Naive thymus-derived CD4-positive, alpha-beta T cell (primary cell): ENCODE measurements around the gene PEX14. TPM values are rescaled to one million over a fixed set of nuclear protein-coding genes. Genes with fewer than 3 reads are reported as not detected.

Experiments
- ATAC-seq: fragments of 150-1000 bp; cut with Tn5 transposase; 2 replicates; pipeline ENCODE4 v1.10.0; 2021; ENCODE audit warnings: mild to moderate bottlenecking, moderate library complexity
- CTCF ChIA-PET: fragments of 350-600 bp; sonication (Branson Sonifier 250); formaldehyde crosslinking; loops from one replicate; lab custom pipeline; 2021; ENCODE audit warnings: antibody characterized with exemption; lab: Charles Lee
- POLR2A ChIA-PET: fragments of 350-600 bp; sonication (Branson Sonifier 250); formaldehyde crosslinking; loops from one replicate; lab custom pipeline; 2021; ENCODE audit warnings: antibody characterized with exemption, inconsistent platforms; lab: Charles Lee
- DNase-seq, 9 donors: peaks; one replicate each; pipeline versions ENCODE4 v3.0.0 to v3.0.0-alpha.2; 2020 to 2022; ENCODE audit warnings: mixed read lengths in 1 of 9
- H3K27ac ChIP-seq: one replicate; pipeline ENCODE4 v1.7.0; 2013; ENCODE audit warnings: mild to moderate bottlenecking, low read depth, low read length, moderate library complexity
- H3K27me3 ChIP-seq, 2 donors: one replicate each; pipeline ENCODE4 v1.7.0; 2013; ENCODE audit warnings: low read length in 2 of 2, mild to moderate bottlenecking in 2 of 2, moderate library complexity in 2 of 2; ENCODE audit not compliant: control insufficient read depth in 2 of 2, insufficient read depth in 2 of 2
- H3K36me3 ChIP-seq, 3 experiments: 1 replicate in 2 of 3; 2 replicates in 1 of 3; pipeline ENCODE4 v1.7.0; 2013; ENCODE audit warnings: low read length in 3 of 3, mild to moderate bottlenecking in 3 of 3, moderate library complexity in 1 of 3; ENCODE audit not compliant: insufficient read depth in 3 of 3, control insufficient read depth in 2 of 3
- H3K4me1 ChIP-seq, 2 donors: one replicate each; pipeline ENCODE4 v1.7.0; 2013; ENCODE audit warnings: low read length in 2 of 2, mild to moderate bottlenecking in 2 of 2, moderate library complexity in 1 of 2; ENCODE audit not compliant: control insufficient read depth in 2 of 2, insufficient read depth in 2 of 2
- H3K4me3 ChIP-seq: 2 replicates; pipeline ENCODE4 v1.7.0; 2013; ENCODE audit warnings: mild to moderate bottlenecking, low read length
- H3K9me3 ChIP-seq, 3 experiments: 1 replicate in 2 of 3; 2 replicates in 1 of 3; pipeline ENCODE4 v1.7.0; 2013; ENCODE audit warnings: low read length in 3 of 3; ENCODE audit not compliant: control insufficient read depth in 2 of 3
- H3K27ac Mint-ChIP-seq, 9 donors: one replicate each; pipeline ENCODE4 v1.8.0; 2020 to 2022; ENCODE audit warnings: mixed read lengths in 9 of 9, mild to moderate bottlenecking in 8 of 9, moderate library complexity in 5 of 9, inconsistent platforms in 2 of 9
- H3K27me3 Mint-ChIP-seq, 5 donors: one replicate each; pipeline ENCODE4 v1.8.0; 2021 to 2022; ENCODE audit warnings: mixed read lengths in 5 of 5, mild to moderate bottlenecking in 1 of 5
- H3K36me3 Mint-ChIP-seq, 5 donors: one replicate each; pipeline ENCODE4 v1.8.0; 2020 to 2022; ENCODE audit warnings: mixed read lengths in 5 of 5, mild to moderate bottlenecking in 3 of 5, inconsistent platforms in 1 of 5
- H3K4me1 Mint-ChIP-seq, 7 donors: one replicate each; pipeline ENCODE4 v1.8.0; 2020 to 2022; ENCODE audit warnings: mixed read lengths in 7 of 7, mild to moderate bottlenecking in 3 of 7, inconsistent platforms in 1 of 7
- H3K4me3 Mint-ChIP-seq, 10 donors: one replicate each; pipeline ENCODE4 v1.8.0; 2020 to 2022; ENCODE audit warnings: mild to moderate bottlenecking in 10 of 10, mixed read lengths in 10 of 10, moderate library complexity in 6 of 10, inconsistent platforms in 2 of 10
- H3K9me3 Mint-ChIP-seq, 11 donors: one replicate each; pipeline ENCODE4 v1.8.0; 2020 to 2022; ENCODE audit warnings: mixed read lengths in 11 of 11, mild to moderate bottlenecking in 4 of 11, inconsistent platforms in 1 of 11, moderate library complexity in 1 of 11
- intact Hi-C, 2 donors: fragments of 100-400 bp; cut with micrococcal nuclease; formaldehyde crosslinking; loops; one replicate each; pipeline ENCODE4 v1.15.1; 2023
- polyA plus RNA-seq, 2 donors: library from polyadenylated mRNA; unstranded; fragments of 300-500 nt; fragmentation: Illumina TruSeq; gene quantifications; one replicate each; pipeline ENCODE4 v1.2.3, GENCODE V29; 2021
- total RNA-seq, 6 experiments: library from RNA in 5 of 6; stranded (reverse) in 5 of 6; gene quantifications; 1 replicate in 5 of 6; 2 replicates in 1 of 6; pipeline ENCODE4 v1.2.3 and lab custom pipeline; 2021 to 2026

Gene PEX14
- total and polyA plus RNA-seq, 7 experiments from 2014 or later, result 3.6 to 27.8 (median 21.3) TPM

DNA sequence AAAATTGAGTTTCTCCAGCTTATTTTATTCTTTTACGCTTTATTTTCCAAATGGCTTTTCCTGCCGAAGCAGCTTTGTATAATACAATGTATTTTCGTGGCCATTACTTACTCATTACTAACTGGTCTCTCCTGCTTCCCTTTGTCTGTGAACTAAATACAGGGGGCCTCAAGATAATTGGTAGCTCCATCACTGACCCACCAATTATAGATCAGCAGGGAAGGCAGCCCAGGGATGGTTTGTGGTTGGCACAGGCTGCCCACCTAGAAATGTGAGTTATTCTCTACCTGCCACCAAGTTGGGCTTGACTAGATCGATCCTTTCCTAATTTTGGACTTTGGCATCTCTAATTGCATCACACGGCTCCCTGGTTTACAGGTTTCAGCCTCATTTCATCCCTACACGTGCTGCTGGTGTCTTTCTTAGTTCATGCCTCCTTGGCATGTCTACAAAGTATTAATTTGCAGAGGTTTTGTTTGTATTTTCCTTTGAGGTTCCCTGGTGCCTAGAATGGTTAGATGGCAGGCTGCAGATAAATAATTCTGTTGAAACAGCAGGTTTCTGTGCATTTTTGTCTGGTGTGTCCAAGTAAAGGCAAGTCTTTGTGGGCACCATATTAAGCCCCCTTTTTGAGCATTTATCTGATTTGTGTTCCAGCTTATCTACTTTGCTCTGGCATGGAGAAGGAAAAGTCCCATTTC lies 35.2 kb downstream of the PEX14 start:
- Mint-ChIP-seq H3K27ac (peak overlapping the region; percentile 75 to 94 (median 88)), H3K9me3 (no peaks in the 10 kb centered on the region), H3K4me1 (peaks cover 48 to 84% (median 75%) of the 10 kb centered on the region in 7 donors), H3K27me3 (no peaks in the 10 kb centered on the region), H3K4me3 (peak overlapping the region in 9 of 10 donors; percentile 72 to 86 (median 79)), H3K36me3 (peaks cover 0 to 6% (median 0%) of the 10 kb centered on the region in 5 donors)
- peak overlapping the region; percentile 61 for H3K27ac ChIP-seq
- ATAC-seq, result no peak
- intact Hi-C loops, result loop anchor here (2.0 to 10.0 kb wide), 3 partner anchors 37 to 183 kb away; no protein-coding TSS in a partner anchor
- H3K4me3 ChIP-seq, result peak overlapping the region; percentile 37
- no peaks in the 10 kb centered on the region for H3K36me3 ChIP-seq
- POLR2A ChIA-PET, result interaction anchor here (2.9 kb wide), 1 partner anchor 14 kb away, joined by 20 read pairs; no protein-coding TSS in a partner anchor
- no peak for DNase-seq
- no peaks in the 10 kb centered on the region for H3K9me3 ChIP-seq
- CTCF ChIA-PET, result interaction anchor here (1.3 to 2.0 kb wide), 3 partner anchors 12 to 16 kb away, joined by 4 to 6 read pairs (median 6); no protein-coding TSS in a partner anchor
- H3K27me3 ChIP-seq, result no peaks in the 10 kb centered on the region
- peaks cover 55 to 56% of the 10 kb centered on the region in 2 donors for H3K4me1 ChIP-seq

DNA sequence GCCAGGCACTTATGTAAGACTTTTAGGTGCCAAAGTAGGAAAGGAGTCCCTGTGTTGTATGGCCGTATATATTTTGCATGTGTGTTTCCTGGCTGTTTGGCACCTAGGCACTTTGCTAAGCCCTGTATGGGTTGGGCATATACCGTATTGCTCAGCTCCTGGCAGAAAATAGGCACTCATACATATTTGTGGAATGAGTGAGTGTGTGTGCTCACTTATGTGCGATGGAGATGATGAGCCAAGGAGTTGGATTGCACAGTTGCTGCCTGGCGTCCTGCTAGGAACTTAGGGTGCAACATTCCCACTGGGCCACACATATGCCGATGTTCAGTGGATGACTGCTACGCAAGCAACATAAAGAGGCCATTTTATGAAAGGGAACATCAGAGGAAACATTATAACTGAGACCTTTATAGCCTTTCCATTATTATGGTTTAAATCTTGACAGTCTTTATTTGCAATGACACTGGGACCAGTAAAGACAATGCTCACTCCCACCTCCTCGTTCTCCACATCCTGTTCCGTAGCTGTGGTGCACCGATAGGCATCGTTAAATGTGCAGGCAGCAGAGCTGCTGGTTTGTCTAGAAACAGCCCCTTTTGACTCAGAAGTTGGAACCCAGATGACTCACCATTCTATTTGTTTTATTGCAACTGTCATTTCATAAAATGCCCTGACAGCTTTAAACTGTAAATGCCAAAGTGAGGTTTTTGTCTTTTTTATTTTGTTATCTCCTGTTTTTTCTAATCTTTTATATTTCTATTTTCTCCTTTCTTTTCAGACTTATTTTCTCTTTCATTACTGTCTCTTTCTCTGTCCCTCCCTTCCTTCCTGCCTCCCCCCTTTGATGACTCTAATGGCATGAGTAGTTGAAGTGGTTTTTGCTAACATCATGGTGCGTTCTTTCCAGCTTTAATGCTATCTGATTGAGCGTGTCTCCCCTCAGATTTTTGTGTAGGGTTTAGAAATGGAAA lies 36.1 kb downstream of the PEX14 start:
- no peaks in the 10 kb centered on the region for H3K9me3 ChIP-seq
- Mint-ChIP-seq H3K36me3 (peaks cover 0 to 8% (median 0%) of the 10 kb centered on the region in 5 donors), H3K9me3 (no peaks in the 10 kb centered on the region), H3K27me3 (no peaks in the 10 kb centered on the region), H3K4me1 (peaks cover 53 to 89% (median 80%) of the 10 kb centered on the region in 7 donors), H3K27ac (peak overlapping the region; percentile 75 to 94 (median 88)), H3K4me3 (peak overlapping the region; percentile 72 to 86 (median 79))
- ChIA-PET POLR2A (interaction anchor here (0.6 to 2.9 kb wide), 2 partner anchors 15 to 649 kb away, joined by 3 to 20 read pairs; no protein-coding TSS in a partner anchor), CTCF (interaction anchor here (0.5 to 2.0 kb wide), 6 partner anchors 13 to 429 kb away, joined by 3 to 6 read pairs (median 4); no protein-coding TSS in a partner anchor)
- peak; percentile 92 for ATAC-seq
- DNase-seq, result peak in 8 of 9 donors; percentile 66 to 78 (median 76)
- peak overlapping the region; percentile 37 for H3K4me3 ChIP-seq
- no peaks in the 10 kb centered on the region for H3K27me3 ChIP-seq
- intact Hi-C loops, result loop anchor here (1.0 to 10.0 kb wide), 4 partner anchors 16 to 182 kb away; no protein-coding TSS in a partner anchor
- H3K36me3 ChIP-seq, result no peaks in the 10 kb centered on the region
- H3K4me1 ChIP-seq, result peaks cover 64% of the 10 kb centered on the region in 2 donors
- peak overlapping the region; percentile 61 for H3K27ac ChIP-seq

DNA sequence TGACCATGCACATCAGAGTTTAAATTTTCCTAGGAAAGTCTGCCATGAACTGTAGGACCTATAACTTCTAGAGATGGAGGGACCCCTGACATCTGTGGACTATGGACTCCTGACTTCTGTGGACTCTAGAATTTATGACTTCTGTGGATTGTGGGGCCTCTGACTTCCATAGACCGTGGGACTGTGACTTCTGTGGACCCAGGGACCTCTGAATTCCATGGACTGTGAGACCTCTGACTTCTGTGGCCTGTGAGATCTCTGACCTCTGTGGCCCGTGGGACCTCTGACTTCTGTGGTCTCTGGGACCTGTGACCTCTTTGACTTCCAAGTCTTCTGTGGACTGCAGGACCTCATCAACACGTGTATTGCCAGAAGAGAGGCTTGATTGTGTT lies 36.7 kb downstream of the PEX14 start:
- H3K36me3 ChIP-seq, result no peaks in the 10 kb centered on the region
- H3K4me1 ChIP-seq, result peaks cover 71% of the 10 kb centered on the region in 2 donors
- H3K9me3 Mint-ChIP-seq, result no peaks in the 10 kb centered on the region
- H3K27ac ChIP-seq, result peak overlapping the region; percentile 61
- no peaks in the 10 kb centered on the region for H3K27me3 ChIP-seq
- H3K27ac Mint-ChIP-seq, result peak overlapping the region; percentile 75 to 94 (median 88)
- H3K4me3 Mint-ChIP-seq, result peak overlapping the region; percentile 58 to 86 (median 79)
- H3K36me3 Mint-ChIP-seq, result peaks cover 0 to 8% (median 0%) of the 10 kb centered on the region in 5 donors
- ChIA-PET CTCF (interaction anchor here (0.5 to 2.0 kb wide), 6 partner anchors 14 to 429 kb away, joined by 3 to 6 read pairs (median 4); no protein-coding TSS in a partner anchor), POLR2A (interaction anchor here (0.6 to 2.9 kb wide), 3 partner anchors 16 to 649 kb away, joined by 3 to 20 read pairs (median 4); no protein-coding TSS in a partner anchor)
- peaks cover 57 to 89% (median 85%) of the 10 kb centered on the region in 7 donors for H3K4me1 Mint-ChIP-seq
- intact Hi-C loops, result loop anchor here (1.0 to 10.0 kb wide), 4 partner anchors 16 to 181 kb away; no protein-coding TSS in a partner anchor
- no peaks in the 10 kb centered on the region for H3K27me3 Mint-ChIP-seq
- H3K9me3 ChIP-seq, result no peaks in the 10 kb centered on the region
- ATAC-seq (no peak), DNase-seq (no peak)
- peak overlapping the region; percentile 37 for H3K4me3 ChIP-seq

DNA sequence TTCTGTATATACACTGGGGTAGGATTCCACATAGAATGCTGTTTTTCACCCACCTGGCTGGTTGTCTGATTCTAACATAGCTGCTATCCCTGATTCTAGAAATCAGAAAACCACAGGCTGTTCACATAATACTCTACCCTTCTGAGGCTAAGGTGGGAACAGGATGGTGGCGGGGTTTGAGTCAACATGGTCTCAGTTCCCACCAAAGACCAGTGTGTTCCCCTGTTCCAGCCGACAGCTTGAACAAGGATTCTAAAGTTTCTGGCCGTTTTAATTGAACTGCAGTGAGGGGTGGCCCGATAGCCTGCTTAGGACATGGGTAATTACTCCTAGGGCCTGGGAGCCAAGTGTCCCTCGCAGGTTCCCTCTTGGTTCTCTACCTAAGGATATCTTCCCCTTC lies 38.4 kb downstream of the PEX14 start:
- intact Hi-C loops, result loop anchor here (5.0 to 10.0 kb wide), 2 partner anchors 34 to 122 kb away; no protein-coding TSS in a partner anchor
- H3K4me3 ChIP-seq, result no peak overlapping the region
- no peaks in the 10 kb centered on the region for H3K9me3 ChIP-seq
- H3K27me3 ChIP-seq, result no peaks in the 10 kb centered on the region
- Mint-ChIP-seq H3K4me1 (peaks cover 64 to 90% (median 88%) of the 10 kb centered on the region in 7 donors), H3K27me3 (no peaks in the 10 kb centered on the region), H3K4me3 (peak overlapping the region in 7 of 10 donors; percentile 5 to 48 (median 23)), H3K36me3 (peaks cover 0 to 7% (median 3%) of the 10 kb centered on the region in 5 donors), H3K9me3 (no peaks in the 10 kb centered on the region), H3K27ac (peak overlapping the region; percentile 2 to 79 (median 43))
- no peak for ATAC-seq
- H3K27ac ChIP-seq, result no peak overlapping the region
- peaks cover 67 to 85% of the 10 kb centered on the region in 2 donors for H3K4me1 ChIP-seq
- ChIA-PET CTCF (interaction anchor here (0.7 to 2.4 kb wide), 3 partner anchors 18 to 406 kb away, joined by 3 to 12 read pairs (median 5); no protein-coding TSS in a partner anchor), POLR2A (interaction anchor here (0.6 to 0.9 kb wide), 2 partner anchors 14 to 82 kb away, joined by 3 read pairs; no protein-coding TSS in a partner anchor)
- DNase-seq, result no peak
- no peaks in the 10 kb centered on the region for H3K36me3 ChIP-seq

DNA sequence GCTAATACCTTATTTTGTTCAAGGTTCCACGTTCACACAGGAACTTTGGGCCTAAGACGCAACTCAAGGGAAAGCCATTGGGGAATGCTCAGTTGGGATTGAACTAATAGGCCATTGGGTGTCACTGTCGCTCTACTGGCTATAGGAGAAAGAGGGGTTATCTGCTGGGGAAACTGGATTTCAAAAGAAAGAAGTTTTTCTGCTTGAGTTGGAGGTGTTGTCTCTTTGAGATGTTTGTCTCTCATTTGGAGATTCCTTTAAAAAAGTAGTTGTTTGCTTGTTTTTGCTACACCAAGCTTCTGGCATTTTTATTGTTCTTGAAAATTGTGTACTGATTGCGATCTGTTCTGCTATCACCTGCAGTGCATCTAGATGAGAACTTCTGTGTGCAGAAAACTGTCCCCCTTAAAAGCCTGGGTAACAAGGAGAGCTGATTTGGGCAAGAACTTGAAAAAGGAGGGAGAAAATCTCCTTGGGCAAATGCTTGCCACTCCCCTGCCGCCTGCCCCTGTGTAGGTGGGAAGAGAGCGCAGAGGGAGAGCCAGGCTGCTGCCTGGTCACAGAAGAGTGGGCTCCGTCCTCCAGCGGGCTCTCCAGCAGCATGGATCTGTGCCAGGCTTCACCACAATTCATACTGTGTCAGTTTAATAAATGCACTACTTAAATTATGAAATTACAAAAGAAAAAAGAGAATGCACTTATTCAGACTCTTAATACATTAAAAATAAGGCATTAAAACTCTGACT lies 39.9 kb downstream of the PEX14 start:
- no peak for DNase-seq
- POLR2A ChIA-PET, result interaction anchor here (0.6 kb wide), 1 partner anchor 1081 kb away, joined by 3 read pairs; no protein-coding TSS in a partner anchor
- Histone ChIP-seq H3K36me3 (no peaks in the 10 kb centered on the region), H3K4me3 (no peak overlapping the region), H3K4me1 (peaks cover 62 to 78% of the 10 kb centered on the region in 2 donors), H3K9me3 (no peaks in the 10 kb centered on the region), H3K27me3 (no peaks in the 10 kb centered on the region), H3K27ac (no peak overlapping the region)
- H3K4me1 Mint-ChIP-seq, result peaks cover 64 to 93% (median 86%) of the 10 kb centered on the region in 7 donors
- no peaks in the 10 kb centered on the region for H3K27me3 Mint-ChIP-seq
- no peaks in the 10 kb centered on the region for H3K9me3 Mint-ChIP-seq
- peak overlapping the region in 6 of 9 donors; percentile 50 to 79 (median 67) for H3K27ac Mint-ChIP-seq
- intact Hi-C loops, result loop anchor here (5.0 to 10.0 kb wide), 2 partner anchors 33 to 120 kb away; no protein-coding TSS in a partner anchor
- peak overlapping the region in 8 of 10 donors; percentile 5 to 57 (median 24) for H3K4me3 Mint-ChIP-seq
- peaks cover 0 to 10% (median 5%) of the 10 kb centered on the region in 5 donors for H3K36me3 Mint-ChIP-seq
- ATAC-seq, result no peak
- CTCF ChIA-PET, result interaction anchor here (2.4 kb wide), 1 partner anchor 20 kb away, joined by 12 read pairs; no protein-coding TSS in a partner anchor
